Parathyroid adenoma (tissue), 2 donors: ENCODE data around the gene ADAM23.

Source experiments
- H2AFZ ChIP-seq: fragments of 300-600 bp; sonication (generic); one replicate; pipeline ENCODE4 v1.7.0; 2017; ENCODE audit warnings: antibody characterized with exemption, mild to moderate bottlenecking
- H3K27ac ChIP-seq: fragments of 300-600 bp; sonication (generic); one replicate; pipeline ENCODE4 v1.7.0; 2017
- H3K27me3 ChIP-seq: fragments of 300-600 bp; sonication (generic); one replicate; pipeline ENCODE4 v1.7.0; 2017; ENCODE audit warnings: low read length; ENCODE audit not compliant: control insufficient read depth, insufficient read depth
- H3K36me3 ChIP-seq: fragments of 300-600 bp; sonication (generic); one replicate; pipeline ENCODE4 v1.7.0; 2017; ENCODE audit warnings: low read length; ENCODE audit not compliant: control insufficient read depth, insufficient read depth
- H3K4me1 ChIP-seq: fragments of 300-600 bp; sonication (generic); one replicate; pipeline ENCODE4 v1.7.0; 2017; ENCODE audit warnings: control low read depth
- H3K4me2 ChIP-seq: fragments of 300-600 bp; sonication (generic); one replicate; pipeline ENCODE4 v1.7.0; 2017; ENCODE audit warnings: low read length
- H3K4me3 ChIP-seq: fragments of 300-600 bp; sonication (generic); one replicate; pipeline ENCODE4 v1.7.0; 2017; ENCODE audit warnings: low read depth, low read length
- H3K79me2 ChIP-seq: fragments of 300-600 bp; sonication (generic); one replicate; pipeline ENCODE4 v1.7.0; 2017; ENCODE audit warnings: control low read depth
- H3K9ac ChIP-seq: fragments of 300-600 bp; sonication (generic); one replicate; pipeline ENCODE4 v1.7.0; 2017; ENCODE audit warnings: mild to moderate bottlenecking
- H3K9me3 ChIP-seq: fragments of 300-600 bp; sonication (generic); one replicate; pipeline ENCODE4 v1.7.0; 2017; ENCODE audit warnings: low read length; ENCODE audit not compliant: control insufficient read depth
- CTCF ChIP-seq: fragments of 300-600 bp; sonication (generic); IDR thresholded peaks from one replicate; pipeline ENCODE4 v1.7.0; 2017; ENCODE audit warnings: antibody characterized with exemption, mild to moderate bottlenecking
- donor health status: primary hyperparathyroidism.

Gene ADAM23

GRCh38 chr2:206520450-206520849, 77.1 kb downstream of the ADAM23 start:
- H3K79me2 ChIP-seq: peaks cover 17% of the 10 kb centered on the region
- H3K4me3 ChIP-seq: no peak overlapping the region
- peak overlapping the region; percentile 26 for H3K4me2 ChIP-seq
- H3K9ac ChIP-seq: no peak overlapping the region
- H3K36me3 ChIP-seq: no peaks in the 10 kb centered on the region
- no peaks in the 10 kb centered on the region for H3K27me3 ChIP-seq
- peak overlapping the region; percentile 50 for H3K27ac ChIP-seq
- H2AFZ ChIP-seq: no peak overlapping the region
- no peaks in the 10 kb centered on the region for H3K9me3 ChIP-seq
- peaks cover 36% of the 10 kb centered on the region for H3K4me1 ChIP-seq
- no peak for TF ChIP-seq CTCF

GRCh38 chr2:206521115-206521514, 77.8 kb downstream of the ADAM23 start:
- Histone ChIP-seq H3K9me3 (no peaks in the 10 kb centered on the region), H3K9ac (no peak overlapping the region), H2AFZ (no peak overlapping the region), H3K27me3 (no peaks in the 10 kb centered on the region), H3K4me1 (peaks cover 41% of the 10 kb centered on the region), H3K36me3 (no peaks in the 10 kb centered on the region), H3K4me3 (no peak overlapping the region), H3K4me2 (no peak overlapping the region), H3K27ac (peak overlapping the region; percentile 50), H3K79me2 (peaks cover 17% of the 10 kb centered on the region)
- TF ChIP-seq CTCF: no peak

GRCh38 chr2:206521612-206522011, 78.3 kb downstream of the ADAM23 start:
- Histone ChIP-seq H2AFZ (no peak overlapping the region), H3K4me3 (no peak overlapping the region), H3K27ac (no peak overlapping the region), H3K27me3 (no peaks in the 10 kb centered on the region), H3K79me2 (peaks cover 13% of the 10 kb centered on the region), H3K9ac (no peak overlapping the region), H3K4me1 (peaks cover 46% of the 10 kb centered on the region), H3K4me2 (no peak overlapping the region), H3K36me3 (no peaks in the 10 kb centered on the region), H3K9me3 (no peaks in the 10 kb centered on the region)
- no peak for TF ChIP-seq CTCF

- H3K4me2 ChIP-seq: no peak overlapping the region
- H3K27me3 ChIP-seq: no peaks in the 10 kb centered on the region
- TF ChIP-seq CTCF: no peak
- H3K79me2 ChIP-seq: peaks cover 9% of the 10 kb centered on the region
- no peak overlapping the region for H3K9ac ChIP-seq
- H3K9me3 ChIP-seq: no peaks in the 10 kb centered on the region
- no peak overlapping the region for H3K4me3 ChIP-seq
- H3K36me3 ChIP-seq: no peaks in the 10 kb centered on the region
- no peak overlapping the region for H2AFZ ChIP-seq
- peaks cover 48% of the 10 kb centered on the region for H3K4me1 ChIP-seq
- peak overlapping the region; percentile 53 for H3K27ac ChIP-seq
Measured at GRCh38 chr2:206526416-206526815, 83.1 kb downstream of the ADAM23 start.

GRCh38 chr2:206527153-206527552, 83.8 kb downstream of the ADAM23 start:
- Histone ChIP-seq H3K36me3 (no peaks in the 10 kb centered on the region), H3K4me3 (no peak overlapping the region), H3K9me3 (no peaks in the 10 kb centered on the region), H3K4me1 (peaks cover 48% of the 10 kb centered on the region), H3K79me2 (peaks cover 9% of the 10 kb centered on the region), H3K27me3 (no peaks in the 10 kb centered on the region), H3K4me2 (no peak overlapping the region), H3K27ac (peak overlapping the region; percentile 53), H3K9ac (no peak overlapping the region), H2AFZ (no peak overlapping the region)
- TF ChIP-seq CTCF: no peak
